Activated T-cell treated with anti-CD3 and anti-CD28 coated beads for 1 hour (primary cell): ENCODE measurements around the gene ZNF605.
"Not testable (repeated sequence)": the region's sequence is repeated elsewhere in the genome, so short reads cannot be mapped to it uniquely, and the experiment has no call there.

Source experiments
- DNase-seq: peaks from one replicate; pipeline ENCODE4 v3.0.0-alpha.2; 2020; ENCODE audit warnings: low read depth

The ZNF605 gene

DNA sequence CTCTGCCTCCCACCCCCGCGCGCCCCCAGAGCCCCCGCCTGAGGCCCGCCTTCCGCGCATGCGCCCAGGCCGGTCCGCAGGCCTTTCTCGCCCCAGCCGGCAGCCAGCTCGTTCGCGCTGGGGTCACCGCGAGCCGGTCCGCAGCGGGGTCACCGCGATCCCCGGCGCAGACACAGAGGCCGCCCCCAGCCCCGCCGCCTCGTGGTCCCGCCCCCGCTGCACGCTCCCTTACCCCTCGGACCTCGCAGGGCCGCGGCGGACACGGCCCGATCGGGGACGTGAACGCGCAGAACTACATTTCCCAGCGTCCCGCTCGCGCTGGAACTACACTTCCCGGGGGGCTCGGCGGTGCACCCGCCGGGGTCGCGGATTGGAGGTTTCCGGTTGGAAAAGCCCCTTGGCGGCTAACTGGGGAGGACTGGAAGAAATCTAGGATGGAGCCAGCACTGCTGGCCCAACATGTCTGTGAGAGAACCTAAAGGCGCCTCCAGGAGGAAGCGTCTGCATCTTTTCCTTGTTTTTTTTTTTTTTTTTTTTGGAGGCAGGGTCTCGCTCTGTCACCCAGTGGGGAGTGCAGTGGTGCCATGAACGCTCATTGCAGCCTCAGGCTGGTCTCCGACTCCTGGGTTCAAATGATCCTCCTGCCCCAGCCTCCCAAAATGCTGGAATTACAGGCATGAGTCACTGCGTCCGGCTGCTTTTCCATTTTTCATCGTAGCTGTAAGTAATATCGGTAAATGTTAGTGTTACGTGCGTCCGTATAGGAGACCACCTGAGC, at the start of gene ZNF605:
Gene ZNF605, minus strand, starts transcription at position 296 of the 778 bp plus-strand sequence. CDS start 10,671 bp downstream, outside the sequence.
- peak; percentile 75 for DNase-seq

DNA sequence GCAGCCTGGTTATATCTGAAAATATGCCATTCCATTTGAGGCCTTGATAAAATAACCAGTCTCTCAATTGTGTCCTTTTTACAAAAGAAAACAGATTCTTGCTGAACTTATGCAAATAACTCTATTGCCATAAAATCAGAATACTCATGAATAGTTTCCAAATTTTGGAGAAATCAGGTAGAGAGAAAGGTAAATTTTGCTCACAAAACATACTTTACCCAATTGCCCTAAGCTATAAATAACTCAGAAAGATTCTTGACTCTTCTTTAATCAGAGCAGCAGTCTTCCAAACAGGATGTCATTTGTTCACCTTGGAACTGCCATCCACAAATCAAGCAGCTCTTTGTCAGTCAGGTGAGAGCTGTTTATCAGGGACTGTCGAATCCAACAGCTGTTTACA, 42.6 kb upstream of the ZNF605 start:
- no peak for DNase-seq

DNA sequence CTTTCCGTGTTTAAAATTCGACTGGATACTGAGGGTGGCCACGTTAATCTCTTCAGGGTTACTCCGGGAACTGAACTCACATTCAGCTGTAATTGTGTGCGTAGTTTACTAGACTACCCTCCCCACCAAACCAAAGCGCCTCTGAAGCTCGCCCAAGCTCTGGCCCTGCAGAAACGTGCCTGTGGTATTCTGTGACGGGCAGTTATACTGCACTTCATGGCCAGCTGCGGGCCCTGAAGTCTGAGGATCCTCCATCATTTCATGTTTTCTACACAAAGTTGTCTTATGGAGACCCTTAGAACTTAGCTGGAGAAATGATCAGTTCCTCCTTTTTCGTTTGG, 30.7 kb upstream of the ZNF605 start:
- no peak for DNase-seq

DNA sequence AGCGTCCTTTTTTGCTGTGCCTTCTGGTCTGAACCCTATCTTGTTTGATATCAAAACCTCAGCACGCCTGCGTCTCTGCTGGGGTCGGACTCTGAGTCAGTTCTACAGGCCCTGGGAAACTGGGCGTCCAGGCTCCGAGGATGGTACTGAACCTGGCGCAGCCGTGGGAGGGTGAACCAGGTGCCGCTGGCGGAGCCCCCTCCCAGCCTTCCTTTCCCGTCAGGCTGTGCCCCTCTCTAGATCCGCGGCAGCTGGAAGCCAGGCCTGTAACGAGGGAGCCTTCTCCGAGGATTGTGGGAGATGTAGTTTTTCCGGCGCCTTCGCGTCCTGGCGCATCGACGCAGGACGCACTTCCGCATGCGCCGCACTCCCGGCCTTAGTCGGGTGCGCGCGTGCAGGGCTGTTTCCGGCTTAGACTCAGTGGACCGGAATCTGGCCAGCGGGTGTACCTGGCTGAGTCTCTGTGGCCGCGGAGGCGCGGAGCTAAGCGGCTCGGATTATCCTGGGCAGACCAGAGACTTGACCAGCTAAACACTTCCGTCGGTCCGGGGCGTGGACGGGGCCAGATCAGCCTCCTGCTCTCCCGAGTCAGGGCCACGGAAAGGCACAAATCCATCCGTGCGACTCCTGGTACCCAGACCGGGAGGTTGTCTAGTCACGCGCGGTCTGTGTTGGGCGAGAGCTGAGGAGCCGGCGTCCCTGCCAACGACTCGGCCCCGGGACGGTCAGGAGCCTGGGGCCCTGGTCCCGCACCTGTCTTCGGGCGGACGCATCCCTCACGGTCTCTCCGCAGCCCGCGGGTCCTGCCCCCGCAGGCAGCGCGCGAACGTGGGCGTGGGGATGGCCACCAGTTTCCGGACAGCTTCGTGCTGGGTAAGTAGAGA, 30.1 kb upstream of the ZNF605 start, which contains the start of gene ZNF26:
Gene ZNF26, plus strand, starts transcription at position 367 of the 884 bp plus-strand sequence. Its CDS starts 474 bp downstream, at position 841.
- peak; percentile 79 for DNase-seq

DNA sequence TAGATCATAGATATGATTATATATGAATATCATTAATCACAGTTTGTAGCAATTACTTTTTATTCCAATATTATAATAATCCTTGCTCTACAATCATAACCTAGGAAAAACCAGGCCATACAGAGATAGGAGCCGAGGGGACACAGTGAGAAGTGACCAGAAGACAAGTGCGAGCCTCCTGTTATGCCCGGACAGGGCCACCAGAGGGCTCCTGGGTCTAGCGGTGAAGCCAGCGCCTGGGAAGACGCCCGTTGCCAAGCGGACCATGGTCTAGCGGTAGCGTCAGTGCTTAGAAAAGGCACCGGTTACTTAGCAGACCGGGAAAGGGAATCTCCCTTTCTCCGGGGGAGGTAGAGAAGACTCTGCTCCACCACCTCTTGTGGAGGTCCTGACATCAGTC, 20.8 kb upstream of the ZNF605 start:
- not testable (repeated sequence) for DNase-seq

DNA sequence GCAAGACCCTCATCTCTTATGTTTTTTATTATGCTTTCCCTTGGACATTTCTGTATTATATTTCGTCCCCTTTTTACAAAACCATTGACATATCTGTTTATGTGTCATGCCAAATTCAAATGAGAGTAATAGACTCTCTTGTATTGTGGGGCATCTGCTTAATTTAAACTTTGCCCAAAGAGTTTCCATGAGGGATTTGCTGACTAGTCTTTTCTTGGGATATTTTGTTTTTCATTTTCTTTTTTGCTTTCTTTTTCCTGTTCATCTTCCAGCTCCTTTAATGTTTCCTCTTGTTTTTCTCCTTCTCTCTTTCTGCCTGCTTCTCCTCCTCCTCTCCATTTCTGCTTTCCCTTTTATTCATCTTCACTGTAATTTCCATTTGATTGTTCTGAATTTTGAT, 16.3 kb upstream of the ZNF605 start:
- DNase-seq = no peak

DNA sequence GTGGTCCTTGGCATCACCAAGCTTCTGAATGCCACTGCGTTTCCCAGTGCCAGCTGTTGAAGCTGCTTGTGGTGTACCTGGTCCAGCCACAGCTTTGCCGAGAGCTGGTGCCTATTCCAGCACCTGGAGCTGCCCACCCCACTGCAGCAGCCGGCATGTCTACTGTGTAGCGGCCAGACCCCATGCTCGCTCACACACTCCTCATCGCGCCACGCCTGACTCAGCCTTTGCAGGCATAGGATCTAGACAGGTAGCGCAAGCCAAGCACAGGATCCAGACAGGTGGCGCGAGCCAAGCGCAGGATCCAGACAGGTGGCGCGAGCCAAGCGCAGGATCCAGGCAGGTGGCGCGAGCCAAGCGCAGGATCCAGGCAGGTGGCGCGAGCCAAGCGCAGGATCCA, 11.6 kb upstream of the ZNF605 start:
- DNase-seq = no peak

DNA sequence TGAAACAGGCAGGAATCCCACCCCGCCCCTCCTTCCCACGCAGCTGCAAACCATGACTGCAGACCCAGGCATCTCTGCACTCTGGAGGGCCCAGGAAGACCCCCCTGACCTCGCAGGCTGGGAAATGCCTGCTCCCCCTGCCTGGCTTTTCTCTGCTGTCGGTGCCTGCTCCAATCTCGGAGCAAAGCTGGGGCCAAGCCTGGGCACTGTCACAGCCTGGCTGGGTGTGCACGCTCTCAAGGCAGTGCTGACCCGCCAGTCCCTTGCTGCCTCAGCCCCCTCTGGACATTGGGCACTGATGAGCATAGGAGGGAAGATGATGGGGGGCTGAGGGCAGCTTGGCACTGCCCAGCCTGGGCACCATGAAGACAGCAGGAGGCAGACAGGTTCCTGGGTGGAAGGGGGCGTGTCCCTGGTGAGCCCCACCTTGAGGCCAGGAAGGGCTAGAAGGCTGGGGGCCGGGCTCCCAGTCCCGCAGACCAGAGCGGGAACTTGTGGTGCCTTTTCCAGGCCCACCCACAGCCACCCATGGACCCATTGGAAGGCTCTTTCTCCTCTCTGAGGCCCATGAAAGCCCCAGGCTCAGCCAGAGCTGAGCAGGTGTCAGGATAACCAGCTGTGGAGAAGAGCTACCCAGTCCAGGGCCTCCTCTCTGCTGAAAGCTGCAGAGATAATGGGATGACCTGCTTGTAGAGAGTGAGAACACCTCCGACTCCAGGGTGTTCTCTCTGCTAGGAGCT, 10.7 kb upstream of the ZNF605 start:
- DNase-seq = no peak

DNA sequence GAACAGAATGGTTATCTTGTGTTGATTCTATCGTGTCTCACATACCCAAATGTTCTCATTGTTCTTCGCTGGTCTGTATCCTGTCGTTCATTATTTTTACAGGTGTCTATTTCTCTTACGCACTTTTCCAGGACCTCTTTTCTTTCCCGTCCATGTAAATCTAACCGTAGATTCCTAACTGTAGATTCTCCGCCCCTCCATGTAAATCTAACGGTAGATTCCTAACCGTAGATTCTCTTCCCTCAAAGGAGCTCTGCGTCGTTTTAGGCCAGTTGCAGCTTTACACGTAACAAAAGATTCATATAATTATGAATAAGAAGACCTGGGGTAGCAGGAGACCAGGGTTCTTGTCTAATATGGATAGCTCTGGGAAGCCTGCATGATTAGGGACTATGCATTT, 9.7 kb upstream of the ZNF605 start:
- DNase-seq = no peak

DNA sequence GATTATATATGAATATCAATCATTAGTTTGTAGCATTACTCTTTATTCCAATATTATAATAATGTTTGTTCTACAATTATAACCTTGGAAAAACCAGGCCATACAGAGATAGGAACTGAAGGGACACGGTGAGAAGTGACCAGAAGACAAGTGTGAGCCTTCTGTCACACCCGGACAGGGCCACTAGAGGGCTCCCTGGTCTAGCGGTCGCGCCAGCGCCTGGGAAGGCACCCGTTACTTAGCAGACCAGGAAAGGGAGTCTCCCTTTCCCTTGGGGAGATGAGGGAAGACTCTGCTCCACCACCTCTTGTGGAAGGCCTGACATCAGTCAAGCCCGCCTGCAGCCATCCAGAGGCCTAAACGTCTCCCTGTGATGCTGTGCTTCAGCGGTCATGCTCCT, 7.8 kb upstream of the ZNF605 start:
- not testable (repeated sequence) for DNase-seq

DNA sequence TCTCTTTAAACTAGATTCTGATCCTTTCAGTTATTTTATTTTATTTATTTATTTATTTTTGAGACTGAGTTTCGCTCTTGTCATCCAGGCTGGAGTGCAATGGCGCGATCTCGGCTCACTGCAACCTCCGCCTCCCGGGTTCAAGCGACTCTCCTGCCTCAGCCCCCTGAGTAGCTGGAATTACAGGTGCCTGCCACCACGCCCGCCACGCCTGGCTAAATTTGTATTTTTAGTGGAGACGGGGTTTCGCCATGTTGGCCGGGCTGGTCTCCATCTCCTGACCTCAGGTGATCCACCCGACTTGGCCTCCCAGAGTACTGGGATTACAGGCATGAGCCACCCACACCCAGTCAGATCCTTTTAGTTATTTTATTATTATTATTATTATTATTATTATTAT, 5.7 kb upstream of the ZNF605 start:
- DNase-seq = not testable (repeated sequence)

DNA sequence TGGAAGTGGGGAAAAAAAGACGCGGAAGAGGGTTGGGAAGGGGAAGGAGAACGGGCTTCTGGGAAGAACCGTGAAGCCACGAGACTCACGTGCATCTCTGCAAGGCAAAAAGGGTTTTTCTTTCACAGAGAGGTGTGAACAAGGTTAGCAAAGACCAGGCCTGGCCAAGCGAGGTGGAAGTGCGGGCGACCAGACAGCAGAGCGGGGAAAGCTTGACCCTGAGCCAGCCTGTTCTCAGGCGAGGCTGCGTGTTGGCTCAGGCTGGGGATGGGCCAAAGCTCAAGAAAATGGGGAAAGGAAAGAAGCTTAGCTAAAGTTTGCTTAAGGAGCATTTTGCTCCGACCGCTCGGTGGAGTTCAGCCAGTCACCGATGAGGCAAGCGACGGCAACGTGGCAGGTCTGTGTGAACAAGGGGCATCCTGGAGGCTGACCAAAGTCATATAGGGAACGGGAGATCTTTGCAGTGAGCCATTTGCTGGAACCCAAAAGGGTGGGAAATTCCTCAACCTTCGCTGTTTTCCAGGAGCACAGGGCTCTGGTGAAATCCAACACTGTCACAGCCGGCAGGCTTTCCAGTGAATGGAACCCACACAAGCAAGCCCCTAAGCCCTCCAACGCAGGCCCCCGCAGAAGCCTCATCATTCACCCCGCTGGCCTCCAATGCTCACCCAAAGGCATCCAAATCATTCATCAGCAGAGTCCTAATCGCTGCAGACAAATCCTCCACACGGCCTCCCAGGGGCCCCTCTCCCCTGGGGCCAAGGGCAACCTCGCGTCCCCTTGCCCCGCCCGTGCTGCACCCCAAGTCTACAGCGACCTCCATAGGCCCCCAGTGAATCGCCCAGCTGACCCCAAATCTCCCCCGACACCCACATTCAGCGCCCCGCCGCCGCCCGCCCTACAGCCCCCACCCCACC, 754 bp downstream of the ZNF605 start:
- peak; percentile 2 for DNase-seq

DNA sequence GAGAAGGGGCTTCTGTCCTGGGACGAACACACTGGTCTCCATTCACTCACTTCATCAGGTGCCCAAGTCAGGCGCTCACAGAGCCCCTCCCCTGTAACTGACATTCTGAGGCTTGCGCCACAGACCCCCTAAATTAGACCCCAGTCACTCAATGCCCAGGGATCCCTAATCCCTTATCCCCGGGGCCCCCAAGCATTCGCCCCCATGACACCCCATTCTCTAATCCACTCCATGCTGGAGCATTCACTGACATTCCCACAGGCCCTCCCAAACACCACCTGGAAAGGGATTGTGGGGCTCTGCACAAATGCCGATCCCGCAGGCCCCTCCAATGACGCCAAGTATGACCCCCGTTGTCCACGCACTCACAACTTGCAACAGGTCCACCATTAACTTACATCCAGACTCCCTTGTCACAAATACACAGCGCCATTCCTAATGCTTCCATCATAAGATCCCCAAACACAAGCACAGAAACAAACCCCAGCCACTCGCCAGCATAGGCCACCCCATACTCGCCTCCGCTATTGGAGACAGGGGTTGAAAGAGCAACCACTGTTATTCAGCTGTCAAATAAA, 1.5 kb downstream of the ZNF605 start:
- no peak for DNase-seq

DNA sequence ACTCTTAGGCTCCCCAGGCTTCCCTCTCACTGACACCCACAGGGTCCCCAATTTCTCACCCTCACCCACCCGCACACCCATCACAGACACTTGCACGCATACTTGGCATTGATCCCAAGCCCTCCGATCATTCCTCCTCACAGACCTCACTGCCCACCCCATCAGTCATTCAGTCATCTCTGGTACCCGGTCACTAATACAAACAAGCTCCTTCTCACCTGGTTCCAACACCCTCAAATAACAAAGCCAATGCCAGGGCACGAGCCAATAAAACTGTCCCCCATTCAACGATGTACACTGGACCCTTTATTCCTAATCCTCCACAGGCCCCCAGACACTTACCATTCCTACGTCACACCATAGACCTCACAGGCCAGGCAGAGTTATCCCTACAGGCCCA, 2.3 kb downstream of the ZNF605 start:
- DNase-seq = no peak

DNA sequence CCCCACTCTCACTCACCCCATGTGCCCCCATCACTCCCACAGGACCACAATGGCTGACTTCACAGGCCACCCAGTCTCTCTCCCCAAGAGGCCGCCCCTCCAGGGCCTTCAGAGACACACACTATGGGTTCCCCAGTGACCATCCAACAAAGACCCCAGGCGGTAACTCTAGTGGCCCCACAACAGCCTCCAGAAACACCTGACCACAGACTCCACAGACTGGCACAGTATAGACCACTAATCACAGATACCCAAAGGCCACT, 3.0 kb downstream of the ZNF605 start:
- DNase-seq = no peak

DNA sequence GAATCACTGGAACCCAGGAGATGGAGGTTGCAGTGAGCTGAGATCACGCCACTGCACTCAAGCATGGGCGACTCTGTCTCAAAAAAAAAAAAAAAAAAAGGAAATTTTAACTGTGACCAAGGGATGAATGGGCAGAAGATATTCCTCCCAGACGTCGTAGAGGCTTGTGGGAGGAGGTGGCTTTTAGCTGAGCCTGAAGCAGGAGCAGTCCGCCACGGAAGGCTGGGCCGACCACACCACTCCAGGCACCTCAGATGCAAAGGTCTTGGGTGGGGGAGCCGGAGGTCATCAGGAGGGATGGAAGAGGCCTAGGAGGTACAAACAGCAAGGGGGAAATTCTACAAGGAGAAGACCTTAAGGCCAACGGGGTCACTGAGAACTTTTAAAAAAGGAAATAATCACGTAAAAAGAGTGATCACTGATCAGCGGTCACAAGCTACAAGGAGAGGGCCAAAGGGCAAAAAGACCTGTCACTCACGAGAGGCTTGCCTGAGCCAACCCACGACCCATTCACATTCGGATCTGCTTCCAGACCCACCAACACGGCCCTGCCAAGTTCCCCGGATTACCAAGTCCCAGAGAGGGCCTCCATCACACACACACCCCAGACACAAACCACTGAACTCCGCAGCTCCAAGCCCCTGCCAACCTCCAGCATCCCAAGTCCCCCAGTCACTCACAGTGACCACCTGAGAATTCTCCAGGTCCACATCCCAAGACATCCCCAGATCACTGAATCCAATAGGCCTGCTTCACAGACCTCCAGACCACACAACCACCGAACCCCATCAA, 3.5 kb downstream of the ZNF605 start:
- no peak for DNase-seq

DNA sequence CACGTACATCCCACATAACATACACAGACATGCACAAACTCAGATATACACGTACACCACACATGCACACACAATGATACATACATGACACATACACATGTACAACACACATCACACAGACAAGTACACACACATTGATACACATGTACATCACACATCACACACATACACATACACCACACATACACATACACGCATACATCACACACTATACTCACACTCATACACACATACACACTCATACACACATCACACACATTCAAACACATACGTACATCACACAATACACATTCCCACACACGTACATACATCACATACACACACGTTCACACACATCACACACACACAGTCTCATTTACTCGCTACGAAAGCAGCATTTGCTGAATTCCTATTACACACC, 4.5 kb downstream of the ZNF605 start:
- no peak for DNase-seq

DNA sequence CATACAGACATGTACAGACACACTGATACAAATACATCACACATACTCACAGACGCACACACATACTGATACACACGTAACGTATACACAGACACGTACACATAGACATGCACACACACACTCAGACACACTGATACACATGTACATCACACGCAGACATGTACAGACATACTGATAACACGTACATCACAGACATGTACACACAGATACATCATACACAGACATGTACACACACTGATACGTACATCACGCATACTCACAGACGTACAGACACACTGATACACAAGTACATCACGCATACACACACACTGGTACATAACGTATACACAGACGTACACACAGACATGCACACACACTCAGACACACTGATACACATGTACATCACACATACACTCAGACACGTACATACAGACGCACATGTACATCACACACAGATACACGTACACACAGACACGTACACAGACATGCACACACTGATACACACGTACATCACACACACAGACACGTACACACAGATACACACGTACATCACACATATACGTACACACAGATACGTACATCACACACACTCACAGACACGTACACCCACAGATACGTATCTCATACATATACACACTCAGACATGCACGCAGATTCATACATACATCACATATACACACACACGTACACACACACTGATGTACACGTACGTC, 5.1 kb downstream of the ZNF605 start:
- no peak for DNase-seq

DNA sequence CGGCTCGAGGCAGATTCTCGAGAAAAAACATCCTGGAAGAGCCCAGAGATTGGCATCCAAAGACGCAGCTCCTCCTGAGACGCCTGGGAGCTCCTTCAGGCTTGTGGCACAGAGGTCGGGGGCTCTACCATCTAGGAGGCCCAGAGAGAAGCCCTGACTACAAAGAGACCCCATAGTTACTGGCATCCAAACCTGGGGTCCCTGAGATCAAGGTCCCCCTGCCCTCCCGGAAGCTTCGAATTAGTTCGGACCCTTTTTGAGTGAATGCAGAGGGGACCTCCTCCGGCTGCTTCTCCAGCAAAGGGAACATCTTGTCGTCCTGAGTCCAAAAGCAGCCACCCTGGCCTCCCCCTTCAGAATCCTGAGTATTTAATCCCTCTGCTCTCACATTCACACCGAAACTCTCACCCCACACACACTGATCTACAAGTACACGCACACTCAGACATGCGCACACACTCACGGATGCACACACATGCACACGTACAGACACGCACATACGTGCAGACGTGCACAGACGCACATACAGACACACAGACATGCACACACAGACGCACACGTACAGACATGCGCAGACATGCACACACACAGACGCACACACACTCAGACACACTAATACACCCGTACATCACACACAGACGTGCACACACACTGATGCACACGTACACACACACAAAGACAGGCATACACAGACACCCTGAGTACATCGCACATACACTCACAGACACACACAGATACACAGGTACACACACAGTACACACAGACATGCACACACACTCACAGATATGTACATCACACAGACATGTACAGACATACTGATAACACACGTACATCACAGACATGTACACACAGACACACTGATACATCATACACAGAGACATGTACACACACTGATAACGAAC, 5.9 kb downstream of the ZNF605 start:
- no peak for DNase-seq
